Measurements from ENCODE around the gene FN3K. TPM values are rescaled to one million over a fixed set of nuclear protein-coding genes. Genes with fewer than 3 reads are reported as not detected.

The FN3K gene
- polyA plus RNA-seq, 3 donors, result 0.15 TPM; not detected in 2

- Histone ChIP-seq H3K4me1 (ENCODE audit: control insufficient read depth in 1 of 2, insufficient read depth in 2 of 2, low read length in 2 of 2) (no peaks in the 10 kb centered on the region), H2AFZ (ENCODE audit: insufficient read depth, low read depth, low read length, poor library complexity, severe bottlenecking) (no peak overlapping the region), H3K4me3 (replicated peaks in 1 of 3; ENCODE audit: low read depth in 2 of 3, low read length in 3 of 3) (no peak overlapping the region), H3K9ac (ENCODE audit: insufficient read depth, low read length, poor library complexity, severe bottlenecking) (no peak overlapping the region), H3K27ac (ENCODE audit: low read depth in 1 of 2, low read length in 2 of 2) (no peak overlapping the region), H3K36me3 (replicated peaks in 1 of 2; ENCODE audit: control insufficient read depth in 1 of 2, insufficient read depth in 2 of 2, low read length in 2 of 2) (no peaks in the 10 kb centered on the region), H3K27me3 (ENCODE audit: control insufficient read depth in 2 of 2, insufficient read depth in 2 of 2, low read length in 2 of 2) (peaks cover 0 to 2% of the 10 kb centered on the region in 2 donors), H3K4me2 (replicated peaks; ENCODE audit: extremely low read depth, low read length, poor library complexity, severe bottlenecking) (no peak overlapping the region), H3K9me3 (replicated peaks in 1 of 2; ENCODE audit: control insufficient read depth in 1 of 2, insufficient read depth in 1 of 2, low read length in 2 of 2) (peaks cover 9 to 17% of the 10 kb centered on the region in 2 donors), H4K20me1 (ENCODE audit: insufficient read depth, low read length) (no peaks in the 10 kb centered on the region), H3K79me2 (ENCODE audit: insufficient read depth, low read length) (no peaks in the 10 kb centered on the region)
- H3K4me1 Mint-ChIP-seq, result no peaks in the 10 kb centered on the region
- H3K27ac Mint-ChIP-seq, result no peak overlapping the region
- H3K9me3 Mint-ChIP-seq, result peaks cover 9 to 31% (median 26%) of the 10 kb centered on the region in 7 donors
- peaks cover 11 to 17% (median 14%) of the 10 kb centered on the region in 3 donors for H3K27me3 Mint-ChIP-seq (ENCODE audit: low read depth in 3 of 3)
- no peak for TF ChIP-seq CTCF (IDR thresholded peaks at IDR 0.05)
- 97% methylated on average over 5 of the region's 17 CpGs for WGBS (ENCODE audit: insufficient coverage)
- intact Hi-C loops (cut with micrococcal nuclease), result loop anchor here in 1 of 2 donors (10.0 kb wide), 1 partner anchor 237 kb away; the partner anchor contains the start of genes CYBC1 and NARF
- H3K36me3 Mint-ChIP-seq, result peaks cover 0 to 6% of the 10 kb centered on the region in 2 donors
- H3K4me3 Mint-ChIP-seq, result no peak overlapping the region
- DNase-seq, result no peak
Measured at GRCh38 chr17:82691714-82692113, 43.7 kb upstream of the FN3K start.

- no peak overlapping the region for H3K27ac Mint-ChIP-seq
- no peak for TF ChIP-seq CTCF (IDR thresholded peaks at IDR 0.05)
Measured at GRCh38 chr17:82692268-82692667, 43.1 kb upstream of the FN3K start.

More at GRCh38 chr17:82692268-82692667, 43.1 kb upstream of the FN3K start:
- no peak for DNase-seq
- Histone ChIP-seq H3K27ac (ENCODE audit: low read depth in 1 of 2, low read length in 2 of 2) (no peak overlapping the region), H3K36me3 (replicated peaks in 1 of 2; ENCODE audit: control insufficient read depth in 1 of 2, insufficient read depth in 2 of 2, low read length in 2 of 2) (no peaks in the 10 kb centered on the region), H3K79me2 (ENCODE audit: insufficient read depth, low read length) (no peaks in the 10 kb centered on the region), H3K9ac (ENCODE audit: insufficient read depth, low read length, poor library complexity, severe bottlenecking) (no peak overlapping the region), H3K4me3 (replicated peaks in 1 of 3; ENCODE audit: low read depth in 2 of 3, low read length in 3 of 3) (no peak overlapping the region), H4K20me1 (ENCODE audit: insufficient read depth, low read length) (no peaks in the 10 kb centered on the region), H3K4me1 (ENCODE audit: control insufficient read depth in 1 of 2, insufficient read depth in 2 of 2, low read length in 2 of 2) (peaks cover 2 to 3% of the 10 kb centered on the region in 2 donors), H3K4me2 (replicated peaks; ENCODE audit: extremely low read depth, low read length, poor library complexity, severe bottlenecking) (no peak overlapping the region), H3K27me3 (ENCODE audit: control insufficient read depth in 2 of 2, insufficient read depth in 2 of 2, low read length in 2 of 2) (peaks cover 4 to 8% of the 10 kb centered on the region in 2 donors), H3K9me3 (replicated peaks in 1 of 2; ENCODE audit: control insufficient read depth in 1 of 2, insufficient read depth in 1 of 2, low read length in 2 of 2) (peaks cover 9 to 17% of the 10 kb centered on the region in 2 donors), H2AFZ (ENCODE audit: insufficient read depth, low read depth, low read length, poor library complexity, severe bottlenecking) (no peak overlapping the region)
- H3K4me1 Mint-ChIP-seq, result peaks cover 1% of the 10 kb centered on the region
- intact Hi-C loops (cut with micrococcal nuclease), result loop anchor here in 1 of 2 donors (10.0 kb wide), 1 partner anchor 237 kb away; the partner anchor contains the start of genes CYBC1 and NARF
- peaks cover 16 to 23% (median 20%) of the 10 kb centered on the region in 3 donors for H3K27me3 Mint-ChIP-seq (ENCODE audit: low read depth in 3 of 3)
- 98% methylated on average over 14 of the region's 16 CpGs for WGBS (ENCODE audit: insufficient coverage)
- peaks cover 0 to 6% of the 10 kb centered on the region in 2 donors for H3K36me3 Mint-ChIP-seq
- H3K4me3 Mint-ChIP-seq, result no peak overlapping the region
- H3K9me3 Mint-ChIP-seq, result peaks cover 9 to 35% (median 28%) of the 10 kb centered on the region in 7 donors
